HG03025 (cell line): Measurements from ENCODE around the gene GNG14.
"Not testable (repeated sequence)": the region's sequence is repeated elsewhere in the genome, so short reads cannot be mapped to it uniquely, and the experiment has no call there.

Source experiments
- ATAC-seq: cut with Tn5 transposase; IDR thresholded peaks from one replicate; pipeline ENCODE4 v1.9.1; 2021; ENCODE audit warnings: mild to moderate bottlenecking, moderate library complexity; ENCODE audit not compliant: unreplicated experiment, low FRiP score

Gene GNG14

GRCh38 chr19:12721656-12722565 lies 34.1 kb downstream of the GNG14 start:
- no peak for ATAC-seq

- peak; percentile 74 for ATAC-seq
Observed at GRCh38 chr19:12722566-12723380, 35.0 kb downstream of the GNG14 start.

DNA sequence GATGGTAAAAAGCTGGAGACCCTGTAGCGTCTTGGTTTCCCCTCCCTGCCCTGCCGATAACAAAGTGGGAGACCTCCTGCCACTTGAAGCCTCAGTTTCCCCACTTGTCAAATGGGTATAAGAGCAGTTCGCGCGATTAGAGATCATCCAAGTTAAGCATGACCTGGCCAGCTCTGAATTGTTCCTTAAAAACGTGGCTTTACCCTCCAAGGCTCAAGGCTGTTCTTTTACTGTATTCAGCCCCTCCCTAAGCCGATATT lies 35.5 kb downstream of the GNG14 start:
- ATAC-seq = no peak

DNA sequence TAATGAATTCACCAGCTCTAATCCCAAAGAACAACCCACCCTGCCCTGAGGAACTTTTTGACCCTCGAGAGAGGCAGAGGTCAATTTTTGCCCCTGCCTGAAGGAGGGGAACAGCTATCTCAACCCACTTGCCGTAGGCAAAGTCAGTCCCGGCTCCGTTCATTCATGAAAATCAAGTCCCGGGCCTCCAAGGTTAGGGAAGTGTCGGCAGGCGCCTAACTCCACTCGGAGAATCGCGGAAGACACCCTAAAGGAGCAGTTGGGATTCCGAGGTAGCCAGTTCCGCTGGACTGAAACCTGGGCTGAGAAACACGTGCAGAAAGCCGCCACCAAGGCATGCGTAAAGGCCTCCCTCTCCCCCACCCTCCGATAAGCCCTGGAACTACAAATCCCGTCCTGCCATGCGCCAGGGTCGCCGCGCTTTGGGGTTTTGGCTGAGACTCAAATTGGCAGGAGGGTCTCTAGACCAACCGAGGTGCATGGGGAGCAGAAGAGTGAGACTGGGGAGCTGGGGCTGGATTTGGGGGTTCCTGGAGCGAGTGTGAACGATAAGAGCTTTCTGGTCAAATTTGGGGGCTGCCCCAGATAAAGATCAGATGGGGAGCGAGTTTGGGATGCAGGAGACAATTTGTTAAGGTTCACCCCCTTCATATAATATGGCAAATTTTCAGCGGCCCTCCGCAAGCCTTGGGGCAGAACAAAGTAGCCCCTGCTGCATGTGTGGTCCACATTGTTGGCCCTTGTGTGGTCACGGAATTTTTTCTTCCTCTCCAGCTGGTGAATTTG lies 36.0 kb downstream of the GNG14 start, which contains the start of gene TNPO2:
TNPO2 (minus strand) TSS at position 292 of the 786 bp plus-strand sequence. CDS start 2,955 bp downstream, outside the sequence.
- ATAC-seq = no peak

DNA sequence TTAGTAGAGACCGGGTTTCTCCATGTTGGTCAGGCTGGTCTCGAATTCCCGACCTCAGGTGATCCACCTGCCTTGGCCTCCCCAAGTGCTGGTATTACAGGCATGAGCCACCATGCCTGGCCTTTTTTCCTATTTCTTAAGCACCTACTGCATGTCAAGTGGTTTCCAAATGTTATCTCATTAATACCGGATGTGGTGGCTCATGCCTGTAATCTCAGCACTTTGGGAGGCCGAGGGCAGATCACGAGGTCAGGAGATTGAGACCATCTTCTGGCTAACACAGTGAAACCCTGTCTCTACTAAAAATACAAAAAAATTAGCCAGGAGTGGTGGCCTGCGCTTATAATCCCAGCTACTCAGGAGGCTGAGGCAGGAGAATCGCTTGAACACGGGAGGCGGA lies 37.8 kb downstream of the GNG14 start:
- ATAC-seq = not testable (repeated sequence)

GRCh38 chr19:12726988-12727316 lies 39.2 kb downstream of the GNG14 start:
- ATAC-seq = no peak

GRCh38 chr19:12727745-12728433 lies 40.1 kb downstream of the GNG14 start:
- ATAC-seq = no peak

DNA sequence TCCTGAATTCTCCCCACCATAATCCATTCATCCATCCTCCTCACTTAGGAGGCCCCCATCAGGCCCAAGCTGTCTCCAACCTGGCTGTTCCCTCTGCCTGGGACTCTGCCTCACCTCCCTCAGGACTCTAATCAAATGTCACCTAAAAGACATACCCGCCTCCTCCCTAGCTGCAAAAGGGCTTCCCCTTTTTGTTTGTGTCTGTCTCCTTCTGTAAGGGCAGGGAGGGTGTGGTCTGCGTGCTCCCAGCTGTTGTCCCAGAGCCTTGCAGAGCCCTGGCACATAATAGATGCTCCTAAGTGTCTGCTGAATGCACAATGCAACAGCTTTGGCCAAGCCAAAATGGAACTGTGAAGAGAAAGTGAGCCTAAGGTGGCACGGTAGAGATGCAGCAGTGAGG lies 42.3 kb downstream of the GNG14 start:
- ATAC-seq = no peak

DNA sequence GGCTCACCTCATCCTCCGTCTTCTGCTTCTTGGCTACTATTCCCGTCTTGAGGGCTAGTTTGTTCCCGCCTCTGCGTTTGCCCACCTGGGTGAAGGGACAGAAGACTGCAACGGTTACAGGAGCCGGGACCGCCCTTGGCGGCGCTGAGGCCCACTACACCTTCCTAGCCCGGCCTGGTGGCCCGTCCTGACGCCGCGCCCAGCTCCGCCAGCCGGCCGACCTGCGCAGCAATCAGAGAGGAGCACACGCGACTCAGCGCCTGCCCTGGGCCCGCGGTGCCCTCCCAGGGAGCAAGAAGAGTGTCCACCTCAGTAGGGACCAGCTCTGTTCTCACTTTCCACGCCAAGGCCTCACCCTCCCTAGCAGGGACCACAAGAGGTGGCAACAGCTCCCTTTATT lies 43.5 kb downstream of the GNG14 start:
- no peak for ATAC-seq

DNA sequence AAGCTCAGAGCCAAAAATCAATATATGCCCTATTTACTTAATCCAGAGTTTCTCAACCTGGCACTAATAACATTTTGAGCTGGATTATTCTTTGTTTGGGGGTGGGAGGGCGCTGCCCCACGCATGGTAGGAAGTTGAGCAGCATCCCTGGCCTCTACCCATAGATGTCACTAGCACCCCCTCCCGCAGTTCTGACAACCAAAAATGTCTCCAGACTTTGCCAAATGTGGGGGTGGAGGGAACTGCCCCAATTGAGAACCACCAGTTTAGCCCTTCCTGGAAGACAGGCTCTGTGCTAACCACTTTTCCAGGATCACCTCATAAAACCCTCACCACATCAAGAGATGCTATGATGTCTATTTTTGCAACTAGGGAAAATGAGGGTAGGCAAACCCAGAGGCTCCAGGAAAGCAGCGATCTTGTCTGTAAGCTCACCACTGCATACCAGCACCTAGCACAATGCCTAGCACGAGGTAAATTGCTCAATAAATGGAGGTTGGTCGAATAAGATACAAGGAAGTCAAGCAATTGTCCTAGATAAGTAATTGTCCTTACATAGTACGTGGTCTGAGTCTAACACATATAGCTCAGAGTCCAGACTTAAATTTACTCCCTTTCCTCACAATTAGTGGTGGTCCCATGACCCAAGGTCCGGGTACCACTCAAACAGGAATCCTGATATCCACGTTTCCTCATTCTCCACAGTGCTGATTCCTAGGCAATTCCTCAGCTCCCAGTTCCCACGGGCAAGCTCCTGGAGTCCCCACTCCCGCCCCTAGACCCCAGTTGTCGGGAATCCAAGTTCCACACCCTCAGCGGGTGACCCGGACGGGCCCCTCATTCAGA lies 45.8 kb downstream of the GNG14 start:
- no peak for ATAC-seq

DNA sequence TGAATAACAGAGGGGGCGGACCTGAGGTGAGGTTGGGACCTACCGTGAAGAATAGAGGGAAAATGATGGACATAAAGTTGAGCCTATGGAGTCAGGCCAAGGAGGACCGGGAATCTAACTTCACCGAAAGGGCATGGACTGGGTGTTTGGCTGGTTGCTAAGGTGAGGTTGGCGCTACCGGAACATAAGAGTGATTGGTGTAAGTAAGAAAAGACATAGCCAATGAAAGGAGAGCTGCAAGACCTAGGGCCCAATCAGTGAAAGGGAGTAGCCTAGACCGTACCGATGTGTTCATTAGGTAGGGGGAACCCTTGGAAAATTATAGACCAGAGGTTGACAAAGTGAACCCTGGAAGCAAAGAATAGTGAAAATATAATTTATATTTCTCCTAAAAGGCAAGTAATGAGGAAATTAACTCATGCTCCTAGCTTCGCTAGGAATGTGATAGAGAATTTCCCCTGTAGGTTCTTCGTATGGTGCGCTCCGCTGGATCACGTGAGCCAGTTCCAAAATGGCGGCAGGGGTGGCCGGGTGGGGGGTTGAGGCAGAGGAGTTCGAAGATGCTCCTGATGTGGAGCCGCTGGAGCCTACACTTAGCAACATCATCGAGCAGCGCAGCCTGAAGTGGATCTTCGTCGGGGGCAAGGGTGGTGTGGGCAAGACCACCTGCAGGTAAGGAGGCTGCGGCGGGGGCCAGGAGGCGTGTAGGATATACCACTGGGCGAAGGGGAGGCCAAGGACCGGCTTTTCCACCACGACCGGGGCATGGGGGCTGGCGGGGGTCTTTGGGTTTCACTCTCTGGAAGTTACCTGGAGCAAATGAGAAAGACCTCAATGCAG lies 49.4 kb downstream of the GNG14 start, which contains the start of gene GET3:
GET3 (plus strand) TSS at position 503 of the 840 bp plus-strand sequence; CDS start at position 512, 9 bp downstream.
- peak; percentile 61 for ATAC-seq

DNA sequence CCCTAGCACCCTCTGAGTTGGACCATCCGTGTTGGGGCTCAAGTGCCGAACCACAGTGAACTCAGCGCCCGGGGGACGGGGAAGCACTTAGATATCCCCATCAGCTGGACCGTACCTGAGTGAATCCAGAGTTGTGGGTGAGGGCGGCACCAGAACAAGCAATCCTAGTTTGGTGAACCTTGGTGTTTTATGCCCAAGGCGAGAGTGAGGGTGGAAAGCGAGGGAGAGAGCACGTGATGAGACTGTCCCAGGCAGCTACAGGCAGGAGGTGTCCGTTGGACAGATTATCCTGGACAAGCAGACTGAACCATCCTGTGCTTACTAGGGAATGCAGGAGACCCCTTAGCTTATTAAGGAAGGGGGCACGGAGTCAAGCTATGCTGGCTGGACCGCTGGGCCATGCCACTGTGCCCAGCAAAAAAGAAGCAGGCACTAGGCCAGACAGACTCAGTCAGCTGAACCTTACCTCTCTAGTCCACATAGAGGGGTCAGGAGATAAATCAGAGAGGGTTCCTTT lies 50.1 kb downstream of the GNG14 start:
- ATAC-seq = no peak
